Uterus (tissue), 2 donors: ENCODE measurements around the gene CELSR1.

Experiments used
- POLR2A ChIP-seq, 2 donors: fragments of 450-650 bp; IDR thresholded peaks; one replicate each; pipeline ENCODE4 v1.6.1; 2016; ENCODE audit warnings: antibody characterized with exemption in 2 of 2, mild to moderate bottlenecking in 1 of 2, moderate library complexity in 1 of 2
- TF ChIP-seq, protein P1 (sequence below), 4 experiments: fragments of 200-600 bp in 2 of 4; fragments of 450-650 bp in 2 of 4; sonication (generic) in 2 of 4; IDR thresholded peaks; one replicate each; pipeline ENCODE4 v1.5.1; 2016 to 2019; ENCODE audit warnings: antibody characterized with exemption in 4 of 4, mild to moderate bottlenecking in 2 of 4, moderate library complexity in 1 of 4

DNA sequence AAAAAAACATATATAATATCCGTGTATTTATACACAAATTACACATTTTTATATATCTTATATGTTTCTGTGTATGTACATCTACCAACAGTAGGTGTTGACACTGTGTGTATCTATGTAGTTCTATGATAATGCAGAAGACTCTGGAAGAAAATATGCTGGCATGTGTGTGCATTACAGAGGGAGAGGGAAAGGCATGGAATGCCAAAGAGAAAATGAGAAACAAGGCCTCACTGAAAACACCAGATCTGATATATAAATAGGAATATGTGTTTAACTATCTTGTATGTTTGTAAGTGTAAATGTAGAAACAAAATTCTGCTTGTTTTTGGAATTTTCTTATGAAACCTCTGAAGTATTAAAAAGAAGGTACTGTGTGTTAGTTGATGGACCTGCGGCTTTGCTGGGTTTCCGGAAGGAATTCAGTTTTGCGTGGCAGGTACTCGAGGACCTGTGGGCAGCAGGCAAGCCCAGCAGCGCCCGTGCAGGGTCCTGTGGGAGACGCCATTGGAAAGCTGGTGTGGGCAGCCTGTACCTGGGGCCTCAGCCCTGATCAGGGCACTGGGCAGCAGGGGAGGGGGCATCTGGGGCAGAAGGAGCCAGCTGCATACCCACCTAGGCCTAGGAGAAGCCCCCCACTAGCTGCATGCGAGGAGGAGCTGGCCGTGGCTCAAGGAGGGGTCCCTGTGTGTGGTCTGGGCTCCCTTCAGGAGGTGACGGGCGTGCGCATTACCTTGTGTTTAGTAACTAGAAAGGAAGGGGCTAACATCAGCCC, 209.5 kb downstream of the CELSR1 start:
- TF ChIP-seq, protein P1, sequence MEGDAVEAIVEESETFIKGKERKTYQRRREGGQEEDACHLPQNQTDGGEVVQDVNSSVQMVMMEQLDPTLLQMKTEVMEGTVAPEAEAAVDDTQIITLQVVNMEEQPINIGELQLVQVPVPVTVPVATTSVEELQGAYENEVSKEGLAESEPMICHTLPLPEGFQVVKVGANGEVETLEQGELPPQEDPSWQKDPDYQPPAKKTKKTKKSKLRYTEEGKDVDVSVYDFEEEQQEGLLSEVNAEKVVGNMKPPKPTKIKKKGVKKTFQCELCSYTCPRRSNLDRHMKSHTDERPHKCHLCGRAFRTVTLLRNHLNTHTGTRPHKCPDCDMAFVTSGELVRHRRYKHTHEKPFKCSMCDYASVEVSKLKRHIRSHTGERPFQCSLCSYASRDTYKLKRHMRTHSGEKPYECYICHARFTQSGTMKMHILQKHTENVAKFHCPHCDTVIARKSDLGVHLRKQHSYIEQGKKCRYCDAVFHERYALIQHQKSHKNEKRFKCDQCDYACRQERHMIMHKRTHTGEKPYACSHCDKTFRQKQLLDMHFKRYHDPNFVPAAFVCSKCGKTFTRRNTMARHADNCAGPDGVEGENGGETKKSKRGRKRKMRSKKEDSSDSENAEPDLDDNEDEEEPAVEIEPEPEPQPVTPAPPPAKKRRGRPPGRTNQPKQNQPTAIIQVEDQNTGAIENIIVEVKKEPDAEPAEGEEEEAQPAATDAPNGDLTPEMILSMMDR (IDR thresholded peaks at IDR 0.05) = no peak
- no peak for TF ChIP-seq POLR2A (IDR thresholded peaks at IDR 0.05)
